WTC11 (cell line): ENCODE results near the gene RAPSN. TPM values are rescaled to one million over a fixed set of nuclear protein-coding genes. Genes with fewer than 3 reads are reported as not detected.

Source experiments
- ATAC-seq: fragments of 200-7000 bp; cut with Tn5 transposase; 2 replicates; pipeline ENCODE4 v1.10.0; 2021; ENCODE audit warnings: mild to moderate bottlenecking, moderate library complexity
- CTCF ChIA-PET: fragments of 300-600 bp; sonication (Branson Sonifier 250); formaldehyde crosslinking; loops from one replicate; lab custom pipeline; 2021; ENCODE audit warnings: antibody characterized with exemption; lab: Charles Lee
- POLR2A ChIA-PET: fragments of 350-600 bp; sonication (Branson Sonifier 250); formaldehyde crosslinking; loops from one replicate; lab custom pipeline; 2021; ENCODE audit warnings: antibody characterized with exemption; lab: Charles Lee
- DNase-seq: peaks from one replicate; pipeline ENCODE4 v3.0.0; 2021; ENCODE audit warnings: low spot score
- H3K27ac Mint-ChIP-seq: 2 replicates; pipeline ENCODE4 v1.8.0; 2021; ENCODE audit warnings: mixed read lengths
- H3K27me3 Mint-ChIP-seq: 2 replicates; pipeline ENCODE4 v1.8.0; 2021; ENCODE audit warnings: low read depth, mild to moderate bottlenecking, moderate library complexity, mixed read lengths
- H3K36me3 Mint-ChIP-seq: 2 replicates; pipeline ENCODE4 v1.8.0; 2021; ENCODE audit warnings: mixed read lengths
- H3K4me1 Mint-ChIP-seq: 2 replicates; pipeline ENCODE4 v1.8.0; 2022; ENCODE audit warnings: mixed read lengths
- H3K4me3 Mint-ChIP-seq: 2 replicates; pipeline ENCODE4 v1.8.0; 2021; ENCODE audit warnings: mild to moderate bottlenecking, moderate library complexity, mixed read lengths
- H3K9me3 Mint-ChIP-seq: 2 replicates; pipeline ENCODE4 v1.8.0; 2021; ENCODE audit warnings: mixed read lengths
- ARID4B ChIP-seq: sonication (generic); formaldehyde crosslinking; IDR thresholded peaks from 2 replicates; pipeline ENCODE4 v1.8.0; 2023; ENCODE audit warnings: missing genetic modification reagents, mild to moderate bottlenecking, borderline replicate concordance
- ATF3 ChIP-seq: sonication (generic); formaldehyde crosslinking; conservative IDR thresholded peaks from 2 replicates; pipeline ENCODE4 v1.8.1; 2022; ENCODE audit warnings: mild to moderate bottlenecking, missing genetic modification reagents
- CBFB ChIP-seq: sonication (generic); formaldehyde crosslinking; IDR thresholded peaks from 2 replicates; pipeline ENCODE4 v1.8.1; 2022; ENCODE audit warnings: mild to moderate bottlenecking, low read depth, missing genetic modification reagents
- CTCF ChIP-seq: fragments of 200-600 bp; IDR thresholded peaks from 2 replicates; pipeline ENCODE4 v1.8.0; 2022; ENCODE audit warnings: antibody characterized with exemption
- E2F1 ChIP-seq: sonication (generic); formaldehyde crosslinking; IDR thresholded peaks from 2 replicates; pipeline ENCODE4 v1.8.0; 2022; ENCODE audit warnings: mild to moderate bottlenecking, missing genetic modification reagents
- FOXP4 ChIP-seq: sonication (generic); formaldehyde crosslinking; IDR thresholded peaks from 2 replicates; pipeline ENCODE4 v1.8.0; 2022; ENCODE audit warnings: mild to moderate bottlenecking, missing genetic modification reagents
- JAZF1 ChIP-seq: fragments of 250-450 bp; sonication (Bioruptor Pico); IDR thresholded peaks from 2 replicates; pipeline ENCODE4 v1.9.0; 2021; ENCODE audit warnings: moderate library complexity, mild to moderate bottlenecking, inconsistent platforms
- SMAD4 ChIP-seq: sonication (generic); formaldehyde crosslinking; IDR thresholded peaks from 2 replicates; pipeline ENCODE4 v1.8.0; 2022; ENCODE audit warnings: mild to moderate bottlenecking, missing genetic modification reagents
- SP1 ChIP-seq: sonication (generic); formaldehyde crosslinking; conservative IDR thresholded peaks from 2 replicates; pipeline ENCODE4 v1.8.1; 2022; ENCODE audit warnings: missing genetic modification reagents
- TCF7 ChIP-seq: sonication (generic); formaldehyde crosslinking; IDR thresholded peaks from 2 replicates; pipeline ENCODE4 v1.8.0; 2022; ENCODE audit warnings: mild to moderate bottlenecking, low read depth, missing genetic modification reagents, moderate library complexity
- USF1 ChIP-seq: sonication (generic); formaldehyde crosslinking; IDR thresholded peaks from 2 replicates; pipeline ENCODE4 v1.8.0; 2022; ENCODE audit warnings: mild to moderate bottlenecking, missing genetic modification reagents
- ZNF121 ChIP-seq: sonication (generic); formaldehyde crosslinking; IDR thresholded peaks from 2 replicates; pipeline ENCODE4 v1.8.0; 2023; ENCODE audit warnings: missing genetic modification reagents
- ZNF232 ChIP-seq: sonication (generic); formaldehyde crosslinking; IDR thresholded peaks from 2 replicates; pipeline ENCODE4 v1.8.0; 2022; ENCODE audit warnings: mild to moderate bottlenecking, missing genetic modification reagents
- ZNF512 ChIP-seq: sonication (generic); formaldehyde crosslinking; IDR thresholded peaks from 2 replicates; pipeline ENCODE4 v1.8.1; 2022; ENCODE audit warnings: missing genetic modification reagents, borderline replicate concordance
- ZNF671 ChIP-seq: fragments of 250-450 bp; sonication (Bioruptor Pico); IDR thresholded peaks from 2 replicates; pipeline ENCODE4 v1.8.0; 2021; ENCODE audit warnings: mild to moderate bottlenecking
- total RNA-seq: library from RNA; stranded (reverse); gene quantifications from 3 replicates; pipeline ENCODE4 v1.2.3, GENCODE V29; 2021

The RAPSN gene
- total RNA-seq, 1 experiment from 2014 or later: 0.66 TPM

- DNase-seq (no peak), ATAC-seq (no peak)
- POLR2A ChIA-PET: no interaction called here
- H3K9me3 Mint-ChIP-seq: no peaks in the 10 kb centered on the region
- CTCF ChIA-PET: interaction anchor here (2.0 to 4.4 kb wide), 2 partner anchors 10 to 16 kb away, joined by 6 to 18 read pairs; no protein-coding TSS in a partner anchor
- no peaks in the 10 kb centered on the region for H3K36me3 Mint-ChIP-seq
- no peak overlapping the region for H3K4me3 Mint-ChIP-seq
- peaks cover 3% of the 10 kb centered on the region; the same call in 1 of the 2 replicates for H3K4me1 Mint-ChIP-seq
- no peak overlapping the region for H3K27ac Mint-ChIP-seq
- H3K27me3 Mint-ChIP-seq: no peaks in the 10 kb centered on the region
- TF ChIP-seq ZNF121 (CRISPR knock-in tag): no peak
- TF ChIP-seq E2F1 (CRISPR knock-in tag): no peak
- no peak for TF ChIP-seq ATF3
- no peak for TF ChIP-seq SP1 (CRISPR knock-in tag)
- TF ChIP-seq CTCF: no peak
- TF ChIP-seq CBFB (CRISPR knock-in tag): no peak
- TF ChIP-seq TCF7 (CRISPR knock-in tag): no peak
These were observed 58.5 kb downstream of the RAPSN start for GRCh38 chr11:47390422-47390760.

GRCh38 chr11:47389577-47390421 lies 59.1 kb downstream of the RAPSN start:
- no peaks in the 10 kb centered on the region for H3K27me3 Mint-ChIP-seq
- TF ChIP-seq FOXP4 (CRISPR knock-in tag) (no peak), JAZF1 (no peak), ARID4B (CRISPR knock-in tag) (no peak), ZNF671 (CRISPR knock-in tag) (no peak), ZNF232 (no peak), ZNF121 (CRISPR knock-in tag) (no peak), ZNF512 (CRISPR knock-in tag) (no peak), SMAD4 (CRISPR knock-in tag) (no peak), USF1 (CRISPR knock-in tag) (no peak)
- peaks cover 3% of the 10 kb centered on the region; the same call in 1 of the 2 replicates for H3K4me1 Mint-ChIP-seq
- ATAC-seq: no peak
- no peak for DNase-seq
- H3K27ac Mint-ChIP-seq: no peak overlapping the region
- H3K9me3 Mint-ChIP-seq: no peaks in the 10 kb centered on the region
- H3K4me3 Mint-ChIP-seq: no peak overlapping the region
- ChIA-PET CTCF (interaction anchor here (0.5 to 4.4 kb wide), 5 partner anchors 10 to 67 kb away, joined by 3 to 18 read pairs (median 7); no protein-coding TSS in a partner anchor), POLR2A (no interaction called here)
- no peaks in the 10 kb centered on the region for H3K36me3 Mint-ChIP-seq
